ENCODE data around the gene EIF4EBP3.

Gene EIF4EBP3

GRCh38 chr5:140564196-140565023 is 16.9 kb downstream of the EIF4EBP3 start, which contains the start of the genes APBB3 and SLC35A4:
APBB3 (minus strand) TSS chr5:140564598; CDS start chr5:140564245, 353 bp downstream.
SLC35A4 (plus strand) TSS chr5:140564828; CDS start chr5:140567170, 2,342 bp downstream.
- no peaks in the 10 kb centered on the region for H3K9me3 ChIP-seq (ENCODE audit: control insufficient read depth, low read length)
- H3K4me3 ChIP-seq (ENCODE audit: low read depth, low read length), result peak within 1 kb of the TSS; percentile 80
- no peaks in the 10 kb centered on the region for H3K36me3 ChIP-seq (ENCODE audit: control insufficient read depth, insufficient read depth, low read length)
- no peaks in the 10 kb centered on the region for H3K79me2 ChIP-seq
- H3K27ac ChIP-seq, result peak within 1 kb of the TSS; percentile 75
- peak; percentile 3 for TF ChIP-seq CTCF (IDR thresholded peaks at IDR 0.05)
- peak within 1 kb of the TSS; percentile 50 for H3K9ac ChIP-seq
- H3K4me2 ChIP-seq (ENCODE audit: low read length), result peak within 1 kb of the TSS; percentile 82
- peaks cover 19% of the 10 kb centered on the region for H3K4me1 ChIP-seq
- H3K27me3 ChIP-seq (ENCODE audit: control insufficient read depth, insufficient read depth, low read length), result no peaks in the 10 kb centered on the region
- peak within 1 kb of the TSS; percentile 88 for H2AFZ ChIP-seq

- H3K27ac ChIP-seq, result peak overlapping the region; percentile 75
- H3K9ac ChIP-seq, result no peak overlapping the region
- H3K9me3 ChIP-seq (ENCODE audit: control insufficient read depth, low read length), result no peaks in the 10 kb centered on the region
- H2AFZ ChIP-seq, result peak overlapping the region; percentile 88
- H3K36me3 ChIP-seq (ENCODE audit: control insufficient read depth, insufficient read depth, low read length), result no peaks in the 10 kb centered on the region
- peak overlapping the region; percentile 80 for H3K4me3 ChIP-seq (ENCODE audit: low read depth, low read length)
- H3K79me2 ChIP-seq, result no peaks in the 10 kb centered on the region
- H3K4me1 ChIP-seq, result peaks cover 19% of the 10 kb centered on the region
- no peak for TF ChIP-seq CTCF (IDR thresholded peaks at IDR 0.05)
- H3K27me3 ChIP-seq (ENCODE audit: control insufficient read depth, insufficient read depth, low read length), result no peaks in the 10 kb centered on the region
- peak overlapping the region; percentile 61 for H3K4me2 ChIP-seq (ENCODE audit: low read length)
These were observed 17.7 kb downstream of the EIF4EBP3 start for GRCh38 chr5:140565024-140565779.

GRCh38 chr5:140565780-140566095 is 18.3 kb downstream of the EIF4EBP3 start:
- no peak overlapping the region for H3K9ac ChIP-seq

GRCh38 chr5:140566665-140567064 is 19.2 kb downstream of the EIF4EBP3 start:
- no peaks in the 10 kb centered on the region for H3K9me3 ChIP-seq (ENCODE audit: control insufficient read depth, low read length)
- H3K27ac ChIP-seq, result no peak overlapping the region
- no peak overlapping the region for H3K9ac ChIP-seq
- no peak overlapping the region for H3K4me3 ChIP-seq (ENCODE audit: low read depth, low read length)
- H3K36me3 ChIP-seq (ENCODE audit: control insufficient read depth, insufficient read depth, low read length), result no peaks in the 10 kb centered on the region
- no peak for TF ChIP-seq CTCF (IDR thresholded peaks at IDR 0.05)
- peaks cover 19% of the 10 kb centered on the region for H3K4me1 ChIP-seq
- H3K79me2 ChIP-seq, result no peaks in the 10 kb centered on the region
- H3K27me3 ChIP-seq (ENCODE audit: control insufficient read depth, insufficient read depth, low read length), result no peaks in the 10 kb centered on the region
- no peak overlapping the region for H3K4me2 ChIP-seq (ENCODE audit: low read length)
- H2AFZ ChIP-seq, result no peak overlapping the region

More at GRCh38 chr5:140565780-140566095, 18.3 kb downstream of the EIF4EBP3 start:
- Histone ChIP-seq H3K4me1 (peaks cover 19% of the 10 kb centered on the region), H2AFZ (no peak overlapping the region), H3K27ac (peak overlapping the region; percentile 75), H3K4me3 (ENCODE audit: low read depth, low read length) (peak overlapping the region; percentile 80), H3K9me3 (ENCODE audit: control insufficient read depth, low read length) (no peaks in the 10 kb centered on the region), H3K36me3 (ENCODE audit: control insufficient read depth, insufficient read depth, low read length) (no peaks in the 10 kb centered on the region), H3K79me2 (no peaks in the 10 kb centered on the region), H3K4me2 (ENCODE audit: low read length) (no peak overlapping the region), H3K27me3 (ENCODE audit: control insufficient read depth, insufficient read depth, low read length) (no peaks in the 10 kb centered on the region)
- no peak for TF ChIP-seq CTCF (IDR thresholded peaks at IDR 0.05)
